ENCODE data around the gene CTDSP2. TPM values are rescaled to one million over a fixed set of nuclear protein-coding genes. Genes with fewer than 3 reads are reported as not detected.
A peak's percentile ranks its signal among the peaks of the same experiment; 100 is the strongest.

Gene CTDSP2
- total and polyA plus RNA-seq, 10 of the 15 experiments (the other 5 are each of a cell fraction or from before 2014, with no cell fraction given), result 17.3 to 98.2 (median 54.1) TPM

DNA sequence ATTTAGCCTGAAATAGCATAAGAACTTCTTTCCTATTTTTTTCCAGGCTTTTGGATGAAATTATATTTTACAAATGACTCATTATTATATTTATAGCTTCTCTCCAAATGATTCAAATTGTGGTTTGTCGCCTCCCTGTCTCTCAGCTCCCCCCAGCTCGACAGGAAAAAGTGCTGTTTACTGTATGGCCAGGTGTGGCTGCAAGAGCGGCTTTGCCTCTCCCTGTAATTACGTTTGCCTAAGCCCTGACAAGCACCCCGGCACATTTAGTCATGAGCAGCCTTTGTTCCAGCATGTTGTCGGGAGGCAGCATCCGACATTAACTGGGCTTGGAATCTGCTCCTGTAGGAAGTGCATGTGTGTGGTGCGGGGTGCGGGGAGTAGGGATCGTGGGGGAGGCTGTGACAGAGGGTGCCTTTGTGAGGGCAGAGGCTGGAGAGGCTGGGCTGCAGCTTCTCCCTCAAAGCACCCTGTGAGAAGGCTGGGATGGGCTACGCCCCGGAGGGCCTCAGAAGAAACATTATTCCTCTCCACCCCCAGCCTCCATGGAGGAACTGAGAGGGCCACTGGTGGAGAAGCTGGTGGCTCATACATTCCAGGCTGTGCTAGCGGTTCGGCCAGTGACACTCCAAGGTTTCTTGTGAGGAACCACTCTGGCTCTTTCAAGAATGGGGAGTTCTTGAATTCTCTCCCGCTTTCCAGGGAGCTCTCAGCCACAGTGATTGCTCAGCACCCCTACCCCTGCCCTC lies 42.1 kb upstream of the CTDSP2 start:
- H3K79me2 ChIP-seq (ENCODE audit: control insufficient read depth, insufficient read depth, low read length), result no peaks in the 10 kb centered on the region
- SMC1A ChIA-PET (ENCODE audit: uncharacterized antibody, unreplicated experiment), result interaction anchor here (0.8 kb wide), 1 partner anchor 46 kb away, joined by 4 read pairs; no protein-coding TSS in a partner anchor
- H3K4me2 ChIP-seq (ENCODE audit: control insufficient read depth, insufficient read depth), result no peak overlapping the region

More for the DNA sequence above, 42.1 kb upstream of the CTDSP2 start:
- in situ Hi-C loops (cut with MboI) (no loop called here), intact Hi-C loops (cut with micrococcal nuclease; ENCODE audit: unreplicated experiment) (no loop called here)
- peak; percentile 61; the same call in 1 of the 2 replicates for TF ChIP-seq MEF2A (IDR thresholded peaks at IDR 0.05; ENCODE audit: insufficient read depth, low read depth, low read length)
- no peak for TF ChIP-seq EP300 (IDR thresholded peaks at IDR 0.05; ENCODE audit: borderline replicate concordance in 1 of 2, control insufficient read depth in 1 of 2, low read depth in 2 of 2, low read length in 2 of 2)
- no peak for TF ChIP-seq RFX5 (IDR thresholded peaks at IDR 0.05; ENCODE audit: low read depth, low read length)
- TF ChIP-seq IKZF2 (IDR thresholded peaks at IDR 0.05), result 0 out of 4 replicates have a peak, but pooled peaks of 1 of the 2 experiments have one; percentile 13
- 0 out of 2 replicates have a peak, but pooled peaks have one; percentile 16 for TF ChIP-seq JUNB (IDR thresholded peaks at IDR 0.05)
- TF ChIP-seq RUNX3 (IDR thresholded peaks at IDR 0.05; ENCODE audit: low read length), result peak; percentile 70
- no peak for TF ChIP-seq POLR2A (IDR thresholded peaks at IDR 0.05; ENCODE audit: low read depth, low read length)
- TF ChIP-seq NFYB (IDR thresholded peaks at IDR 0.05; ENCODE audit: insufficient read depth, low read depth, low read length), result no peak
- Histone ChIP-seq H3K9ac (ENCODE audit: control insufficient read depth, insufficient read depth, low read length) (no peak overlapping the region), H3K36me3 (ENCODE audit: control insufficient read depth in 2 of 2, insufficient read depth in 2 of 2, low read length in 1 of 2) (no peaks in the 10 kb centered on the region), H4K20me1 (ENCODE audit: control insufficient read depth, insufficient read depth) (no peaks in the 10 kb centered on the region), H2AFZ (ENCODE audit: control insufficient read depth, low read depth, low read length) (no peak overlapping the region), H3K27ac (ENCODE audit: control insufficient read depth, insufficient read depth) (no peak overlapping the region), H3K9me3 (replicated peaks; ENCODE audit: control insufficient read depth, insufficient read depth, low read length) (no peaks in the 10 kb centered on the region; the same call in 2 of the 3 replicates), H3K4me3 (no peak overlapping the region), H3K4me1 (ENCODE audit: control insufficient read depth, insufficient read depth, low read length) (0 out of 2 replicates have a peak, but pooled peaks cover 5% of the 10 kb centered on the region), H3K27me3 (replicated peaks in 1 of 2; ENCODE audit: control insufficient read depth in 2 of 2, insufficient read depth in 2 of 2, low read length in 1 of 2) (no peaks in the 10 kb centered on the region; a peak in 2 of 4 replicates)
- DNase-seq (ENCODE audit: low read depth, low spot score), result no peak
- FAIRE-seq, result peak; percentile 35
- ChIA-PET POLR2A (interaction anchor here (1.4 kb wide), 1 partner anchor 23 kb away, joined by 4 read pairs; no protein-coding TSS in a partner anchor), RAD21 (ENCODE audit: unreplicated experiment) (interaction anchor here (1.3 kb wide), 1 partner anchor 10 kb away, joined by 4 read pairs; no protein-coding TSS in a partner anchor), CTCF (interaction anchor here (0.7 to 1.2 kb wide), 2 partner anchors 8 to 59 kb away, joined by 3 to 4 read pairs; no protein-coding TSS in a partner anchor)
- peak; percentile 54 for ATAC-seq
- WGBS (ENCODE audit: insufficient coverage, insufficient replicate concordance, low lambda C conversion rate, missing lambda C conversion rate), result 39% methylated on average over 15 of the region's 15 CpGs
- no TSS peak for BruUV-seq (replicated peaks)
